ENCODE measurements around the gene BRD1. TPM values are rescaled to one million over a fixed set of nuclear protein-coding genes. Genes with fewer than 3 reads are reported as not detected.

BRD1 gene
- total RNA-seq, 1 donor from 2014 or later: 43.2 TPM

DNA sequence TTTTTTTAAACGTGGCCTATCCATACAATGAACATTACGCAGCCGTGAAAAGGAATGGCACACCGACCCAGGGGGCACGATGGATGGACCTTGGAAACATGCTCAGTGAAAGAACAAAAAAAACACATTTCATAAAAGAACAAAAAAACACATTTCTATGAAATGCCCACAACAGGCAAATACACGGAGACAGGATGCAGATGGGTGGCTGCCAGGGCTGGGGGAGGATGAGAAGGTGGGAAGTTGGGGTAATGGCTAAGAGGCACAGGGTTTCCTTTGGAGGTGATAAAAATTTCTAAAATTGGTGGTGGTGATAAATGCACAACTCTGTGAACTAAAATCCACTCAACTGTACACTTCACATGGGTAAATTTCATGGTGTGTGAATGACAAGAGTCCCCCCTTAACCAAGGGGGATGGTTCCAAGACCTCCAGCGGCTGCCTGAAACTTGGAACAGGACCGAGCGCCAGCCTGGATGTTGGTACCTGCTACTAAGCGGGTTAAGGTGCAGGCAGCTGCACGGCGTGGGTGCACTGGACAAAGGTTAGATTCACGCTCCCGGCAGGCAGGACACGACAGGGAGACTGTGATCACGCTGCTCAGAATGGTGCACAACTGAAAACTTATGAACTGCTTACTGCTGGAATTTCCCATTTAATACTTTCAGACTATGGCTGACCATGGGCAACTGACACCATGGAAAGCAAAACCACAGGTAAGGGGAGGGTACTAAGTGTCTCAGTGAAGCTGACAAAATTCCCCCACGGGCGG is 16.5 kb downstream of the BRD1 start:
- H3K9me3 Mint-ChIP-seq: no peaks in the 10 kb centered on the region
- no peak overlapping the region for H3K27ac Mint-ChIP-seq
- H3K4me1 Mint-ChIP-seq: peaks cover 59% of the 10 kb centered on the region
- intact Hi-C loops (cut with micrococcal nuclease): no loop called here
- peak overlapping the region; percentile 24 for H3K4me3 Mint-ChIP-seq
- H3K36me3 Mint-ChIP-seq (ENCODE audit: low read depth): peaks cover 44% of the 10 kb centered on the region
- DNase-seq: no peak
- no peaks in the 10 kb centered on the region for H3K27me3 Mint-ChIP-seq

DNA sequence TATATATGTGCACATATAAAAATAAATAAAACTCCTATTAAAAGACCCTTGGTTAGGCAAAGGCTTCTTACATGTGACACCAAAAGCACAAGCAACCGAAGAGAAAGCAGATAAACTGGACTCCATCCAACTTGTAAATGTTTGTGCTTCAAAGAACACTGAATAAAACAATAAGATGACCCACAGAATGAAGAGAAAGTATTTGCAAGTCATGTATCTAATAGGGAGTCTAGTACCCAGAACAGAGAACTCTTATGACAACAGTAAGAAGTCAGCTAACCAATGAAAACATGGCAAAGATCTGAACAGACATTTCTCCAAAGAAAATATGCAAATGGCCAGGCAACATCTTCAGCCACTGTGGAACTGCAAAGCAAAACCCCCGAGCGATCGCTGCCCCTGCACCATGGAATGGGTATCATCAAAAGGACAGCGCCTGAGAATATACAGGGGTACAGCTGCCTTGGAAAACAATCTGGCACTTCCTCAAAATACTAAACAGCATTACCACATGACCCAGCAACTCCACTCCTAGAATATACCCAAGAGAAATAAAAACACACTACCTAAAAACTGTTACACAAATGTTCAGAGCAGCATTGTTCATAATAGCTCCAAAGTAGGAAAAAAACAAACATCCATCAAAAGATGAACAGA is 17.2 kb downstream of the BRD1 start:
- H3K4me3 Mint-ChIP-seq: peak overlapping the region; percentile 24
- H3K36me3 Mint-ChIP-seq (ENCODE audit: low read depth): peaks cover 42% of the 10 kb centered on the region
- no peaks in the 10 kb centered on the region for H3K9me3 Mint-ChIP-seq
- peak overlapping the region; percentile 3 for H3K27ac Mint-ChIP-seq
- no peaks in the 10 kb centered on the region for H3K27me3 Mint-ChIP-seq
- DNase-seq: no peak
- intact Hi-C loops (cut with micrococcal nuclease): no loop called here
- peaks cover 57% of the 10 kb centered on the region for H3K4me1 Mint-ChIP-seq

DNA sequence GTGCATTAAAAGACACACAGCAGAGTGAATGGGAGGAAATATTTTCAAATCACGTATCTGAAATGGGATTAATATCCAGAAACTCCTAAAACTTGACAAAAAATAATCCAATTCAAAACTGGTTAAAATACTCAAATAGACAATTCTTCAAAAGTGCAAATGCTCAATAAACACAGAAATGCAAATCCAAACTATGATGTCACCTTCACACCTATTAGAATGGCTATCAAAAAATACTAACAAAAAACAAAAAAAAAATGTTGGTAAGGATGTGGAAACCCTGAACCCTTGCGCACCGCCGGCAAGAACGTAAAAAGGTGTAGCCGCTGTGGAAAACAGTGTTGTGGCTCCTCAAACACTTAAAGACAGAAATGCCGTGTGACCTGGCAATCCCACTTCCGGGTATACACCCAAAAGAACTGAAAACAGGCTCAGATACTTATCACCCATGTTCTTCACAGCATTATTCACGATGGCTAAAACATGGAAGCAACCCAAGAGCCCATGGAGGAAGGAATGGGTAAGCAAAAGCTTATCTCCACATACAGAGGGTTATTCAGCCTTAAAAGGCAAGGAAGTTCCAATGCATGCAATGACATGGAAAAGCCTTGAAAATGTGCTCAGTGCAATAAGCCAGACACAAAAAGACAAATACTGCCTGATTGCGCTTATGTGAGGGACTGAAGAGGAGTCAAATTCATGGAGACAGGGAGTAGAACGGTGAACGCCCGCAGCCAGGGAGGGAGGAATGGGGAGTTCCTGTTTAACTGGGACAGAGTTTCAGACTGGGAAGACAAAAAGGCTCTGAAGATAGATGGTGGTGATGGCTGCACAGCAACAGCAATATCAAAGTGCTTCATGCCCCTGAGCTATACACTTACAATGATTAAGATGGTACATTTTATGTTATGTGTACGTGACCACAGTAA is 19.6 kb downstream of the BRD1 start:
- intact Hi-C loops (cut with micrococcal nuclease): no loop called here
- Mint-ChIP-seq H3K9me3 (no peaks in the 10 kb centered on the region), H3K27me3 (no peaks in the 10 kb centered on the region), H3K27ac (peak overlapping the region; percentile 68), H3K36me3 (ENCODE audit: low read depth) (peaks cover 48% of the 10 kb centered on the region), H3K4me3 (peak overlapping the region; percentile 53), H3K4me1 (peaks cover 59% of the 10 kb centered on the region)
- peak; percentile 88 for DNase-seq

DNA sequence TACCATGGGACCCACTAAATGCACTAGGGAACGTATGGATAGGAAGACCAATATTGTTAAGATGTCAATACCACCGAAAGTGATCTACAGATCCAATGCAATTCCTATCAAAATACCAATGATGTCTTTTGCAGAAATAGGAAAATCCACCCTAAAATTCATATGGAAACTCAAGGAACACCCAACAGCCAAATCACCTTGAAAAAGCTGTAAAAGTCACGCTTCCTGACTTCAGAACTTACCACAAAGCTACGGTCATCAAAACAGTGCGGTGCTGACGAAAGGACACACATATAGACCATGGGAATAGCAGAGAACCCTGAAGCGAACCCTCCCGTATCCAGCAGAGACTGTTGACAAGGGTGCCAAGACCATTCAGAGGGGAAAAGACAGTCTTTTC is 20.5 kb downstream of the BRD1 start:
- H3K4me1 Mint-ChIP-seq: peaks cover 56% of the 10 kb centered on the region
- H3K36me3 Mint-ChIP-seq (ENCODE audit: low read depth): peaks cover 41% of the 10 kb centered on the region
- DNase-seq: no peak
- H3K27me3 Mint-ChIP-seq: no peaks in the 10 kb centered on the region
- H3K4me3 Mint-ChIP-seq: peak overlapping the region; percentile 53
- H3K27ac Mint-ChIP-seq: peak overlapping the region; percentile 62
- H3K9me3 Mint-ChIP-seq: no peaks in the 10 kb centered on the region
- intact Hi-C loops (cut with micrococcal nuclease): no loop called here

DNA sequence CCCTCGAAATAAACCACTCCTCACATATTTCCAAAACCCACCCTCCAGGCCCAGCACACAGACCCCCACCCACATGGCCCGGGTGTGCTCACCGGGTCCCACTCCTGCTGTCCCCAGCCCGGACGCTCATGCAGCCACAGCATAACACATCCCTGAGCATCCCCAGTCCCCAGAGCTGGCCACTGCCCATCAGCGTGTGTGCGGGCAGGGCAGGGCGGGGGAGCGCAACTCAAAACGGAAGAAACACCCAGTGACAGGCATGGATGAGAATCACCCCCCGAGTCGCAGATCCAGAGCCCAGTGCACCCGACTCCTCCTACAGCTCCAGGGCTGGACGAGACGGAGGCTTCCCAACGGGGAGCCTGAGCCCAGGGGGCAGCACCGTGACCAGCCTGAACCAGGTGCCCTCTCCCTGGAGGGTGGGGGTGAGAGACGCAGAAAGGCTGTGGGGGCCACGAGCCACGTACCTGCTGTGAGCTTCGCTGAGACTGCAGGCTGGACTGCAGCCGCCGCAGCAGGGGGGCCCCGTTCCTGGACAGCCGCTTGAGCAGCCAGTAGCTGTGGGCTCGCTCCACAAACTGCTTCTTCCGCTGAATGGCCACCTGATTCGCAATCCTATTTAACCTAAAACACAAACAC is 23.8 kb downstream of the BRD1 start:
- Mint-ChIP-seq H3K36me3 (ENCODE audit: low read depth) (peaks cover 40% of the 10 kb centered on the region), H3K27me3 (no peaks in the 10 kb centered on the region), H3K4me1 (peaks cover 37% of the 10 kb centered on the region), H3K27ac (no peak overlapping the region), H3K9me3 (no peaks in the 10 kb centered on the region), H3K4me3 (no peak overlapping the region)
- no peak for DNase-seq
- intact Hi-C loops (cut with micrococcal nuclease): no loop called here

DNA sequence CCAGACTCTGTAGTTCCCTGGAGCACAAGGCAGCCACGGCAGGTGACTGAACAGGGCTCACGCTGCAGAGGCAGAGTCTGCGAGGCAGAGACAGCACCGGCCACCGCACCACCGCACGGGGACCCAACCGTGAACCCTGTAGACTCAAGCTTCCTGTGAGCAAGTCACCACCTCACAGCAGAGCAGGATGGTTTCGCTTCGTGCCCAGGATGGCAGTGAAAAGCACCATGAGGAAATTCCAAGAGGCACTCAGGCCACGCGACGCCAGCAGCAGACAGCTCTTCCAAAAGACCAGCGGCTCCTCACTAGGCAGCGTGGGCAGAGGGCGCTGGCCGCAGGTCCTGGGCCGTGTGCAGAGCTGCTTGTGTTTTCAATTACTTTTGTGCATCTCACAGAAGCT is 24.5 kb downstream of the BRD1 start:
- no peaks in the 10 kb centered on the region for H3K9me3 Mint-ChIP-seq
- no peak overlapping the region for H3K4me3 Mint-ChIP-seq
- H3K36me3 Mint-ChIP-seq (ENCODE audit: low read depth): peaks cover 41% of the 10 kb centered on the region
- H3K27ac Mint-ChIP-seq: no peak overlapping the region
- DNase-seq: no peak
- H3K27me3 Mint-ChIP-seq: no peaks in the 10 kb centered on the region
- peaks cover 31% of the 10 kb centered on the region for H3K4me1 Mint-ChIP-seq
- intact Hi-C loops (cut with micrococcal nuclease): no loop called here

DNA sequence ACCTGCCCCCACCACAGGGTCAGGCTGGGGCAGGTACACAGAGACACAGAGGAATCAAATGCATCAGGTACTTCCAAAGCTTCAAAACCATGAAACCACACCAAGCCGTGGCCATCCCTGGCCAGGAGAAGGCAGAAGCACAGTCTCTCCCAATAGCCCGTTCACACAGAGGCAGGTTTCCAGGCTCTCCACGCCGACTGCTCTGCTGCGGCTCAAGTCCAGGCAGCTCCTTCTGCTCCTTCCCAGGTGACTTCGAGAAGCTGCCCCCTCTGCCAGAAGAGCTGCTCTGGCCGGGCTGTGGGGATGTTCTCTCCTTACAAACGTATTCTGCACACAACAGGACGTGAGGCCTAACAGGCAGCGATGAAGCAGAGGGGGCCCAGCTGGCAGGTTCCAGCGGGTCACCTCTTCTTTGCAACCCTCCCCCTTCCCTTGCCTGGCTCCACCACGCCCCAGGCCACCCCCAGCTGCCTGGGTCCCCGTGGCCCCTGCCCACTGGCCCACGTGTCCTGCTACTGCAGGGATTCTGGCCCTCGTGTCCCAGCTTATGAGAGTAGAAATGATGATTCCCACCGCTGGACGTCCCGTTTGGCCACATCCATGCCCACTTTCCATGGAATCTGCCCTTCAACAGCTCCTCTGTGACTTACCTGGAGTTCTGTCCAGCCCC is 26.1 kb downstream of the BRD1 start:
- intact Hi-C loops (cut with micrococcal nuclease): no loop called here
- no peak overlapping the region for H3K27ac Mint-ChIP-seq
- H3K27me3 Mint-ChIP-seq: no peaks in the 10 kb centered on the region
- no peak for DNase-seq
- peaks cover 48% of the 10 kb centered on the region for H3K36me3 Mint-ChIP-seq (ENCODE audit: low read depth)
- H3K4me1 Mint-ChIP-seq: peaks cover 16% of the 10 kb centered on the region
- H3K4me3 Mint-ChIP-seq: no peak overlapping the region
- no peaks in the 10 kb centered on the region for H3K9me3 Mint-ChIP-seq

DNA sequence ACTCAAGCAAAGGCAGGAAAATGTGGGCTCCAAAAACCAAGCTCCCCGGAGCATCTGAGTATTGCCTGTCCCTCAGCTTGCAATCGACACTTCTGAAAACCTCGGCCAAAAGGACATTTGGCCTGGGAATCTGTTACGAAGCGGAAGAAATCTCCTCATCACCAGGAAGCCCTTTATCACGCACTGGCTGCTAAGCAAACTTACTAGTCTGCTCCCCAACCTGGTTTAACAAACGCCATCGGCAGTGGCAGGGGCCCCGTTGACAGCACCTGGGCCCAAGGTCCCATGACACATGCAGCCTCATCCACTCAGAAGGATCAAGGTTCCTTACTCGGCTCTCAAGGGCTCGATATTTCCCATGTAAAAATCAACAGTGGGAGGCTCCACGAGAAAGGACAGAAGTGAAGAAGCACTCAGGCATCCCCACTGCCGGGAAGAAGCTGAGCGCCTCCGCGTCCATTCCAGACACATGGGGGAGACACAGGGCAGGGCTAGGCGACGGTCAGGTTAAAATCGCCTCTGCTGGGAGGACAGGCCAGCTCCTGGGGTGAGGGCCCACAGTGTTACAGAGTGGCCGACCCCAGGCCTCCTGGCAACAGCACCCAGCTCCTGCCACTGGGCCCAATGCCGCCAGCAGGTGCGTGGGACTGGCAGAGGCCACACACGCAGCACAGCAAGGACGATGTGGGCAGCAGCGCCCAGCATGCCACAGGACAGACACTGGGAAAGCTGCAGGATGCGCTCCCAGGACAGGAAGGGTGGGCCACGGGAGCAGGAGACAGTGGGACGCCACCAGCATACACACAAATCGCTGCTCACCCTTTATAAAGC is 27.1 kb downstream of the BRD1 start:
- Mint-ChIP-seq H3K9me3 (no peaks in the 10 kb centered on the region), H3K27me3 (no peaks in the 10 kb centered on the region), H3K36me3 (ENCODE audit: low read depth) (peaks cover 44% of the 10 kb centered on the region), H3K4me1 (peaks cover 9% of the 10 kb centered on the region), H3K4me3 (no peak overlapping the region), H3K27ac (no peak overlapping the region)
- no peak for DNase-seq
- intact Hi-C loops (cut with micrococcal nuclease): no loop called here

DNA sequence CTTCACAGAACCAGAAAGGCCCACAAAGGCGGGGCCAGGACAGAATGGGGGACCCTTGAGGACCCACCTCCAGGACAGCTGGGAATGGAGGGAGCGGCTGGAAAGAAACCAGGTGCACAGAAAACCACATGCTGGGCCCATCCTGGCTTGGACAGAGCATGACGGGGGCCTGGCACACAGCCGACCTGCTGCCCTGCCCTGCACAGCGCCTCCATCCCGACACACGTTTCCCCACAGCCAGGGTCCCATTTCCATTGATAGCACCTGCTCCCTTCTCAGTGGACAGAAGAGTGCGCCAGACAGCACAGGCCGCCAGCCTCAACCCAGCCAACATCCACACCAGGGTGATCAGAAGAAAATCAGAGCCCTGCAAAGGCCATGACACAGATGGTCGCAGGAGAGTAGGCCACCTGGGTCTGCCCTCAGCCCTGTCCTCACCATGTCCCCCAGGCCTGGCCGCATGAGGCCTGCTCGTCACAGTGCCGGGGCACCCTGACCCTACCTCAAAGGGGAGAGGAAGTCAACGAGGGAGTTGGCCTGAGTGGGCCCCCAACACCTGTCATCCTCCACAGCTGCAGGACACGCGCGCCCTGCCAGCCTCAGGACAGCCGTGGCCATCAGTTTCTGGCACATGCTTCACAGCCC is 28.1 kb downstream of the BRD1 start:
- Mint-ChIP-seq H3K4me3 (no peak overlapping the region), H3K4me1 (peaks cover 10% of the 10 kb centered on the region), H3K9me3 (no peaks in the 10 kb centered on the region), H3K36me3 (ENCODE audit: low read depth) (peaks cover 49% of the 10 kb centered on the region), H3K27me3 (no peaks in the 10 kb centered on the region), H3K27ac (no peak overlapping the region)
- no peak for DNase-seq
- intact Hi-C loops (cut with micrococcal nuclease): no loop called here

DNA sequence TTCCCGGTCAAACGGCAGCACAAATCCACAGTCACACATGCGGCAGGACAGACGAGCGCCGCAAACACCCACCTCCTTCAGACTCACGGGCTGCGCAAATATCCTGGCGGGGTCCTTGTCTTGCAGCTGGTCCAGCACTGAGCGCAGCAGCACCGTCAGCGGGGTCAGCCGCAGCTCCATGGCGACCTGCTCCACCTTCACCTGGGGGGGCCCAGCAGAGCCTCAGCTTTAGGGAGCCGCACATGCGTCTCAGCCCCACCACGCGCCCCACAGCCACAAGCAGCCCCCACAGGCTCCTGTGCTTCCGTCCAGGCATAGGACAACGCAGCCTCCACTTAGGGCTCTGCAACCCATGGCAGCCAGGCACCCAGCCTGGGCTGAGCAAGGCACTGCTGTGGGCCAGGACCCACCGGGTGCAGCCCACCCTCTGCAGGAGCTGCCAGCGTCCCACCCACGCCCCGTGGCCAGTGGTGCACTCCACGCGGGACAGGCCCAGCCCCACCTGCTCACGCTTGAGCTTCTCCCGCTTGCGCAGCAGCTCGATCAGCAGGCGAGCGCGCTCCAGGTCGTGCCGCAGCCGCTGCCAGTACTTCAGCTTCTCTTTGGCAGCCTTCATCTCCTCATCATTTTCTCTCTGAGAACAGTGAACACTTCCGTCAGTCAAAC is 29.1 kb downstream of the BRD1 start:
- no peaks in the 10 kb centered on the region for H3K27me3 Mint-ChIP-seq

DNA sequence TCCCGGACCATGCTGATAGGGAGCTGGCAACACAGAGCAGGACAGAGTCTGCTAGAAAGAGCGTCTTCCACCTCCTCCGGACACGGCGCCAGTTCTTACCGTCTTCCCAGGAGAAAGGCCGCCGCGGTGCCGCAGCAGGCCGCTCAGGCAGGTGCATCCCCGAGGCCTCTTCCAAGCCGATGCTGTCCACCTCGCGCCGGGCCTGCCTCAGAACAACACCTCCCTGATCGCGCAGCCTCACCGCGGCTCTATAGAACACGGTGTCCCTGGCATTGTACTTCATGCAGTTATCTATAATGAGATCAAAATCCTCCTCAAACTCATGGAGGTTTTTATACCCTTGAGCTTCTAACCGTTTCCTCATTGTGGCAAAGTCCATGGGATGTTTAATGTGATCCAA is 30.0 kb downstream of the BRD1 start:
- H3K4me3 Mint-ChIP-seq: no peak overlapping the region
- no peak overlapping the region for H3K27ac Mint-ChIP-seq
- DNase-seq: no peak
- intact Hi-C loops (cut with micrococcal nuclease): no loop called here
- H3K36me3 Mint-ChIP-seq (ENCODE audit: low read depth): peaks cover 51% of the 10 kb centered on the region
- peaks cover 12% of the 10 kb centered on the region for H3K4me1 Mint-ChIP-seq
- no peaks in the 10 kb centered on the region for H3K27me3 Mint-ChIP-seq
- no peaks in the 10 kb centered on the region for H3K9me3 Mint-ChIP-seq

More for the DNA sequence above, 29.1 kb downstream of the BRD1 start:
- Mint-ChIP-seq H3K9me3 (no peaks in the 10 kb centered on the region), H3K4me1 (peaks cover 10% of the 10 kb centered on the region), H3K27ac (no peak overlapping the region), H3K4me3 (no peak overlapping the region), H3K36me3 (ENCODE audit: low read depth) (peaks cover 48% of the 10 kb centered on the region)
- intact Hi-C loops (cut with micrococcal nuclease): no loop called here
- DNase-seq: no peak
